Measurements from ENCODE around the gene DMRT2. TPM values are rescaled to one million over a fixed set of nuclear protein-coding genes. Genes with fewer than 3 reads are reported as not detected.

Gene DMRT2
- total and polyA plus RNA-seq, 2 donors (not counting 1 experiment from before 2014, with no cell fraction given) = not detected

DNA sequence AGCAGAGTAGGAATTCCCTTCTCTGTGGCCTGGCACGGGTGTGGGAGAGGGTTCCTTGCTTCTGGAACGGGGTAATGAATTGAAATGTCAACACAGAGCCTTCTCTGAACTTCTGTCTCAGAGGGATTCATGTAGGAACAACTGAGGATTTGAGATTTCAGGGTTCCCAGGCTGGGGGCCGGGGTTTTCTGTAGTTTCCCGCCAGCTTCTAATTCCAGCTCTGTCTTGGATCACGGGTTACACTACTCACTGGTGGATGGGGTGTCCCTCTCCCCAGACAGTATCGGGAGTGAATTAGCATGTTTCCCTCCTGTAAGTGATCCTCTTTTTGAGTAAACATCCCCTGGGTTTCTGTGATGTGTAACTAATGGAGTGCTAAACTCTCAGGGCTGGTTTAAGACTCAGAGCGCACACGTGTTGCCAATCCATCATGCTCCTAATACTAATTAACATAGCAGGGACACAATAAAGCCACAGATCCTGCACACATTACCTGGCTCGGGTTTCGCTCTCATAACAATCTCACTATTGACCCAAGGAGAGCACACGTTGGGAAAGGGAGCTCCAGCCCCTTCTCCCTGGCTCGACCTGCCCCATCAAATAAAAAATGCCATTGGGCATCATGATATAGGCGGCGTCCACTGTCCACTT is 18.1 kb upstream of the DMRT2 start:
- Histone ChIP-seq H2AFZ (ENCODE audit: insufficient read depth, low read depth, low read length, poor library complexity, severe bottlenecking) (no peak overlapping the region), H3K36me3 (replicated peaks in 1 of 2; ENCODE audit: control extremely low read depth in 1 of 2, control insufficient read depth in 1 of 2, extremely low read depth in 1 of 2, insufficient read depth in 2 of 2, low read length in 1 of 2) (no peaks in the 10 kb centered on the region), H3K4me1 (ENCODE audit: control insufficient read depth in 2 of 2, insufficient read depth in 2 of 2, low read length in 2 of 2) (no peaks in the 10 kb centered on the region), H3K79me2 (ENCODE audit: control insufficient read depth, insufficient read depth, low read length) (no peaks in the 10 kb centered on the region), H3K4me2 (replicated peaks; ENCODE audit: low read depth, low read length, poor library complexity, severe bottlenecking) (no peak overlapping the region), H3K9ac (ENCODE audit: low read length) (no peak overlapping the region), H4K20me1 (ENCODE audit: control insufficient read depth, insufficient read depth, low read length, poor library complexity, severe bottlenecking) (no peaks in the 10 kb centered on the region), H3K9me3 (ENCODE audit: control extremely low read depth in 1 of 3, control insufficient read depth in 2 of 3, insufficient read depth in 1 of 3, low read length in 2 of 3) (no peaks in the 10 kb centered on the region), H3K27me3 (replicated peaks in 1 of 4; ENCODE audit: control extremely low read depth in 1 of 4, control insufficient read depth in 3 of 4, insufficient read depth in 4 of 4, low read length in 3 of 4) (peaks cover 0 to 5% (median 2%) of the 10 kb centered on the region in 4 experiments), H3K27ac (ENCODE audit: low read length in 2 of 2) (no peak overlapping the region), H3K4me3 (ENCODE audit: control extremely low read depth in 1 of 5, extremely low read depth in 1 of 5, insufficient read depth in 1 of 5, low read depth in 2 of 5, low read length in 4 of 5) (no peak overlapping the region)
- CTCF ChIA-PET = no interaction called here
- ATAC-seq (ENCODE audit: low read depth) = no peak
- DNase-seq = no peak
- Mint-ChIP-seq H3K9me3 (ENCODE audit: insufficient read depth) (no peaks in the 10 kb centered on the region), H3K4me1 (no peaks in the 10 kb centered on the region), H3K4me3 (no peak overlapping the region), H3K27me3 (peaks cover 44% of the 10 kb centered on the region), H3K27ac (no peak overlapping the region)
- POLR2A ChIA-PET = no interaction called here
- intact Hi-C loops (cut with micrococcal nuclease) = no loop called here
- WGBS (ENCODE audit: insufficient coverage) = 73% methylated on average over 10 of the region's 14 CpGs
- TF ChIP-seq CTCF (IDR thresholded peaks at IDR 0.05) = no peak
- no peak for TF ChIP-seq EZH2 (IDR thresholded peaks at IDR 0.05; ENCODE audit: borderline replicate concordance, insufficient read depth, low read depth, low read length, poor library complexity, severe bottlenecking)

- ChIA-PET POLR2A (no interaction called here), CTCF (interaction anchor here (0.9 kb wide), 1 partner anchor 25 kb away, joined by 3 read pairs; no protein-coding TSS in a partner anchor)
- no peaks in the 10 kb centered on the region for H3K4me1 ChIP-seq (ENCODE audit: control insufficient read depth in 2 of 2, insufficient read depth in 2 of 2, low read length in 2 of 2)
Observed at GRCh38 chr9:1034271-1034670, 15.9 kb upstream of the DMRT2 start.

More at GRCh38 chr9:1034271-1034670, 15.9 kb upstream of the DMRT2 start:
- TF ChIP-seq CTCF (IDR thresholded peaks at IDR 0.05) (no peak), EZH2 (IDR thresholded peaks at IDR 0.05; ENCODE audit: borderline replicate concordance, insufficient read depth, low read depth, low read length, poor library complexity, severe bottlenecking) (no peak)
- intact Hi-C loops (cut with micrococcal nuclease) = no loop called here
- Histone ChIP-seq H3K79me2 (ENCODE audit: control insufficient read depth, insufficient read depth, low read length) (no peaks in the 10 kb centered on the region), H2AFZ (ENCODE audit: insufficient read depth, low read depth, low read length, poor library complexity, severe bottlenecking) (no peak overlapping the region), H3K9ac (ENCODE audit: low read length) (no peak overlapping the region), H3K27me3 (replicated peaks in 1 of 4; ENCODE audit: control extremely low read depth in 1 of 4, control insufficient read depth in 3 of 4, insufficient read depth in 4 of 4, low read length in 3 of 4) (peaks cover 0 to 4% (median 1%) of the 10 kb centered on the region in 4 experiments), H3K4me3 (ENCODE audit: control extremely low read depth in 1 of 5, extremely low read depth in 1 of 5, insufficient read depth in 1 of 5, low read depth in 2 of 5, low read length in 4 of 5) (no peak overlapping the region), H3K27ac (ENCODE audit: low read length in 2 of 2) (no peak overlapping the region), H3K9me3 (ENCODE audit: control extremely low read depth in 1 of 3, control insufficient read depth in 2 of 3, insufficient read depth in 1 of 3, low read length in 2 of 3) (no peaks in the 10 kb centered on the region), H3K4me2 (replicated peaks; ENCODE audit: low read depth, low read length, poor library complexity, severe bottlenecking) (no peak overlapping the region), H4K20me1 (ENCODE audit: control insufficient read depth, insufficient read depth, low read length, poor library complexity, severe bottlenecking) (no peaks in the 10 kb centered on the region), H3K36me3 (replicated peaks in 1 of 2; ENCODE audit: control extremely low read depth in 1 of 2, control insufficient read depth in 1 of 2, extremely low read depth in 1 of 2, insufficient read depth in 2 of 2, low read length in 1 of 2) (no peaks in the 10 kb centered on the region)
- no peak overlapping the region for H3K27ac Mint-ChIP-seq
- DNase-seq = no peak
- ATAC-seq (ENCODE audit: low read depth) = no peak
- no peaks in the 10 kb centered on the region for H3K4me1 Mint-ChIP-seq
- peaks cover 44% of the 10 kb centered on the region for H3K27me3 Mint-ChIP-seq
- WGBS (ENCODE audit: insufficient coverage) = no CpG with 5 or more reads among the region's 3 CpGs
- no peaks in the 10 kb centered on the region for H3K9me3 Mint-ChIP-seq (ENCODE audit: insufficient read depth)
- H3K4me3 Mint-ChIP-seq = no peak overlapping the region
